Hindlimb muscle (tissue), 1 donor: ENCODE measurements around the gene AOPEP. TPM values are rescaled to one million over a fixed set of nuclear protein-coding genes. Genes with fewer than 3 reads are reported as not detected.

Experiments
- DNase-seq: peaks from one replicate; pipeline ENCODE4 v3.0.0-alpha.2; 2013
- polyA plus RNA-seq: library from polyadenylated mRNA; unstranded; fragments of 120-200 nt; gene quantifications from one replicate; pipeline ENCODE4 v1.2.1, GENCODE V29; 2013; ENCODE audit not compliant: insufficient read length

The AOPEP gene
- polyA plus RNA-seq, 1 donor, result 36.1 TPM

GRCh38 chr9:95086564-95086955, 360.1 kb downstream of the AOPEP start:
- DNase-seq, result no peak

- DNase-seq, result no peak
Measured at GRCh38 chr9:95087659-95088242, 361.3 kb downstream of the AOPEP start.

GRCh38 chr9:95088421-95089161, 362.1 kb downstream of the AOPEP start:
- DNase-seq, result no peak

- DNase-seq, result no peak
Measured at GRCh38 chr9:95089257-95090022, 362.9 kb downstream of the AOPEP start.

GRCh38 chr9:95090023-95090791, 363.7 kb downstream of the AOPEP start:
- no peak for DNase-seq

- no peak for DNase-seq
Measured at GRCh38 chr9:95090871-95091577, 364.5 kb downstream of the AOPEP start.

- no peak for DNase-seq
Measured at GRCh38 chr9:95091601-95092261, 365.2 kb downstream of the AOPEP start.

- DNase-seq, result no peak
Measured at GRCh38 chr9:95092262-95093072, 366.0 kb downstream of the AOPEP start.

GRCh38 chr9:95093586-95093985, 367.1 kb downstream of the AOPEP start:
- no peak for DNase-seq

GRCh38 chr9:95094002-95094401, 367.5 kb downstream of the AOPEP start:
- DNase-seq, result no peak

GRCh38 chr9:95095641-95096355, 369.3 kb downstream of the AOPEP start:
- no peak for DNase-seq

- no peak for DNase-seq
Measured at GRCh38 chr9:95096381-95096780, 369.9 kb downstream of the AOPEP start.

- DNase-seq, result no peak
Measured at GRCh38 chr9:95096807-95097206, 370.3 kb downstream of the AOPEP start.

- no peak for DNase-seq
Measured at GRCh38 chr9:95097279-95097678, 370.8 kb downstream of the AOPEP start.

GRCh38 chr9:95098391-95098921, 372.0 kb downstream of the AOPEP start:
- no peak for DNase-seq

GRCh38 chr9:95099321-95100070, 373.0 kb downstream of the AOPEP start:
- DNase-seq, result no peak

GRCh38 chr9:95100071-95100627, 373.6 kb downstream of the AOPEP start:
- no peak for DNase-seq

- no peak for DNase-seq
Measured at GRCh38 chr9:95101326-95101725, 374.8 kb downstream of the AOPEP start.

GRCh38 chr9:95102001-95102433, 375.5 kb downstream of the AOPEP start:
- DNase-seq, result no peak
